NCI-H2107 treated with DMSO at 0.1 percent for 48 hours (cell line): ENCODE measurements around the gene NOL7.

Experiments used
- DNase-seq: peaks from one replicate; lab custom pipeline; 2025; ENCODE audit not compliant: unreplicated experiment; lab: John Stamatoyannopoulos, UW

The NOL7 gene

DNA sequence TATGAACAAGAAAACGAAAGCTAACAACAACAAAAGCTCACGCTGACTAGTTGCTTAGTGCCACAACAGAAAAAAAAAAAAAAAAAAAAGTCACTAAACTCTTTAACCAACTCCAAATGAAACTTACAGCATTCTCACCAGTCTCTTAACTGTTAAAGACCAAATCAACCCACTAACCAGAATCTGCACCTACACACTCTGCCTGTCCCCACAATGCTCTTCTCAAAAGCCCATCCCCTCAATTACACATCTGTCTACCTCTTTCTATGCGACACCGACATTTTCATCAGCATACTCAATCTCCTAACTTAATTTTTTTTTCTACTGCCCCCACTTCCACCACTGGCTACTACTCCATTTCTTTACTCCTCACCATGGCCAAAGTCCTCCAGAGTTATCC is 34.3 kb downstream of the NOL7 start:
- DNase-seq, result no peak

DNA sequence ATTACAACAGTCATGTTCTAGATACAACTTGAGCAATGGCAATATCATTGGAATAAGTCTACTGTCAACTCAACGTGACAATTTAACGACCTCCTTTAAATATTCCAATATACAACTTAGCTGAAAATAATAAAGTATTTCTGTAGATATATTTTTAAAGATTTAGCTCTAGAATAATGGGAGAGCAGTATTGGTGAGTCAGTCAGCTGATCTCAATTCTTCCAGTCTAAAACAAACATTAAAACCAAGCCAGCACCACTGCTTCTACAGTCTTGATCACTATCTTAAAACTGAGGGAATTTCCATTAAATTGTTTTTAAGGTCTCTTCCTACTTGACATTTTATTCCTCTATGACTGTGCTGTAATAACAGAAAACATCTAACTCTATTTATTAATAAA is 38.2 kb downstream of the NOL7 start:
- DNase-seq, result no peak

DNA sequence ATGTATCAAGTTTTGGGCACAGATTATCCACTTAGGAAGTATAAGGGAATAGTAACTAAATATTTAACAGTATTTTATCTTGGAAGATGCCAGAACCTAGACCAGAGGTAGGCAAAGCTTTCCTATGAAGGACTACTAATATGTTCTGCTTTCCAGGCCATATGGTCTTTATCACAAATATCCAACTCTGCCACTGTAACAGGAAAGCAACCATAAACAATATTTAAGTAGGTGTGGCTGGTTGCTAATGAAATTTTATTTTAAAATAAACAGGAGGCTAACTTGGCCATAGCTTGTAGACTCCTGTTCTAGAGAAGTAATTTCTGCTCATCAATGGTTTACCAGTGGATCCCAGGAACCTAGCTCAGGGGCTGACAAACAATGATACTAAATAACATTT is 39.4 kb downstream of the NOL7 start:
- DNase-seq, result no peak

DNA sequence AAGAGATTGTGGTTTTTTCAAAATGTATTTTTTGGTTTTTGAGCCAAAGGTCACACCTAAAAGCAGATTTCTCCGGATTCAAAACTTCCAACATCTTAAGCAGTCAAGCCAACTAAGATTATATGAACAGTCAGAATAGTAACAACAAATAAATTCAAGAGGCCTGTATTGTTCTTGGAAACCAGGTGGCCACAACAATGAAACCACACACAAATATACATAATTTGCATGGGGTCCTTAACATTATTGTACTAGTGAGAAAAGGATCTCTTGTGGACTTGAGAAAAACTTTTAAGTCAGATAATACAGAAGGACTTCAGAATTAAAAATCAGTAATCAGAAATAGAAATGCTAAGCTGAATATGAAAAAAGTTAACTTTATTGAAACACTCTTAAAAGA is 40.6 kb downstream of the NOL7 start:
- DNase-seq, result no peak

DNA sequence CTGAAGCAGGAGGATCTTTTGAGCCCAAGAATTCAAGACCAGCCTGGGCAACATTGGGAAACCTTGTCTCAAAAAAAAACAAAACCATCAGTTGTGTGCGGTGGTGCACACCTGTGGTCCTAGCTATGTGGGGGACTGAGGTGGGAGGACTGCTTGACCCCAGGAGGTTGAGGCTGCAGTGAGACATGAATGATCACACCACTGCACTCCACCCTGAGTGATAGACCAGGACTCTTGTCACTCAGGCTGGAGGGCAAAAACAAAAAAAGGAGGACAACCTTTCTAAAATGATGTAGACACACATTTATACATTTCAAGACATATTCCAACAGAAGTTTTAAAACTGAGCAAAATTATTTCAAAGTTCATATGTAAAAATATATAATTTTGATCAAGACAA is 45.1 kb downstream of the NOL7 start:
- no peak for DNase-seq

DNA sequence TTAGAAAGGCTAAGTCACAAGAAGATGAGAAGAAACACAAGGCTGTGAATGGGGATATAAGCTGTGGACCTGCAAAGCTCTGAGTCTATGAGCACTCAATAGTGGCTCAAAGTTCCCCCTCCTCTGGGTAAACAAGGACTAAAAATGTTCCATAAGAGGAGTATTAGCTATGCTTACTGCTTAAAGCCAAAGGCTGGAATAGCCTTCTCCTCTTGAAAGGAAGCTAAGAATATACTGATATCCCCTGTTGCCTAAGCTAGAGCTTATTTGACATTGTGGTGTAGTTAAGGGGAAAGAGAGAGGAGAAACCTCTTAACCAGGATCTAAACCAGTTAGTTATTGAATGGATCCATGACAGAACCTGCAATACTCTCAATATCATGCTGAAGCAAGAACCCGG is 45.8 kb downstream of the NOL7 start:
- no peak for DNase-seq

DNA sequence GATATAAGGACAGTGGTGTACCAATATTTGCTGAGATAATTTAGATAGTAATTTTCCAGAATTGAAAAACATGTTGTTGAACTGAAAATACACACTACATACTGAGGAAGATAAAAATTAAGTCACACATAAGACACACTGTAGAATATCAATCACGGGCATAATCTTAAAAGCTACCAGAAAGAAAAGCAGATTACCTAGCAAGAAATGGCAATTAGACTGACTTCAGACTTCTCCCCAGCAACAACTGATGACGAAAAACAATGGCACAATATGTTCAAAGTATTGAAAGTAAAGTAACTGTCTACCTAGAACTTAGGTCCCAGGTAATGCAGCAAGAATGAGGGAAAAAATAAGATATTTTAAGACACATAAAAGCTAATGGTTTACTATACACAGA is 46.5 kb downstream of the NOL7 start:
- DNase-seq, result no peak

DNA sequence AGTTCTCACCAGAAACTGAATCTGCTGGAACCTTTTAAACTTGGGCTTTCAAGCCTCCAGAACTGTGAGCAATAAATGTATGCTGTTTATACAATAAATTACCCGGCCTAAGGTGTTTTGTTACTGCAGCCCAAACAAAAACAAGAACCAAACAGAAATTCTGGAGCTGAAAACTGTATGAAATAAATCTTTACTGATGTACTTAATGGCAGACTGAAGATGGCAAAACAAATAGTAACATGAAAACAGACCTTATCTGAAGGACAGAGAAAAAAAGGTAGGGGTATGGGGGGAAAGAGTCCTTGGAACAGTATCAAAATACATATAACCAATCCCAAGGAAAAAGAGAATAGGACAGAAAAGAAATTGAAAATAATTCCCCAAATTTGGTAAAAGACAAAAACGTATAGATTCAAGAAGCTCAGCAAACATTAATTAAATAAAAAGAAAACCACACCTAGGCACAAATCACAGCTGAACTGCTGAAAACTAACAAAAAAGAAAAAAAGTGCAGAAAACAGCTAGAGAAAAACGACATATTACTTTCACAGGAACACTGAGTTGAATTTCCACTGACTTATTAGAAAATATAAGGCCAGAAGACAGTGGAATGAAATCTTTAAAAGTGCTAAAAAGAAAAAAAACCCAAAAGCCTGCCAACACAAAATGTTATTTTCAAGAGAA is 47.7 kb downstream of the NOL7 start:
- no peak for DNase-seq

DNA sequence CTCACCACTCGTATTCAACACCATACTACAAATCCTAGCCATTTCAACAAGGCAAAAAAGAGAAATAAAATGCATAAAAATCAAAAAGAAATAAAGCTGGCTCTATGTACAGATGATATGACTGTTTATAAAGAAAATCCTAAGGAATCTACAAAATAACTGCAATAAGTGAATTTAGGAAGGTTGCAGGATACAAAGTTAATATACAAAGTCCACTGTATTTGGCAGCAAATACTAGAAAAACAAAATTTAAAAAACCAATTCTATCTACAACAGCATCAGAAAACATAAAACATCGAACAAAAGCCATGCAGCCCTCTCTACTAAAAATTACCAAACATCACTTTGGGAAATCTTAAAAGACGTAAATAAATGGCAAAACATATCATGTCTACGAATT is 48.9 kb downstream of the NOL7 start:
- DNase-seq, result no peak

DNA sequence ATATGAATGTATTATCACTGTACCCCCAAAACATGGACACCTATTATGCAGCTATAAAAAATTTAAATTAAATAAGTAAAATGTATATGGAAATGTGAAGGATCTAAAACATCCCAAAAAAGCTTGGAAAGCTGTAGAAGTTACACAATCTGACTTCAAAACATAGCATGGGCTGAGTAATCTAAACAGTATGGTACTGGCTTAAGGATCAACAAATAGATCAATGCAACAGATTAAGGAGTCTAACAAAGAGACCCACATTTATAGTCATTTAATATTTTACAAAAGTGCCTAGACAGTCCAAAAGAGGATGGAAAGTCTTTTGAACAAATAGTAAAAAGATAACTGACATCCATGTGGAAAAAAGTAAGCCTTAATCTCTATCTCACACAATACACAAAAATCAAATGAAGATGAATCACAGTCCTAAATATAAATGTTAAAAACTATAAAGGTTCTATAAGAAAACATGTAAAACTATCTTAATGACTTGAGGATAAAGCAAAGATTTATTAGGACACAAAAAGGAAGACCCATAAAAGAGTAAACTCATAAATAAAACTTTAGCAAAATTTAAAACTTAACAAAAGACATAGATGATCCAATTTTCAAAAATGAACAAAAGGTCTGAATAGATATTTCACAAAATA is 49.7 kb downstream of the NOL7 start:
- DNase-seq, result no peak

DNA sequence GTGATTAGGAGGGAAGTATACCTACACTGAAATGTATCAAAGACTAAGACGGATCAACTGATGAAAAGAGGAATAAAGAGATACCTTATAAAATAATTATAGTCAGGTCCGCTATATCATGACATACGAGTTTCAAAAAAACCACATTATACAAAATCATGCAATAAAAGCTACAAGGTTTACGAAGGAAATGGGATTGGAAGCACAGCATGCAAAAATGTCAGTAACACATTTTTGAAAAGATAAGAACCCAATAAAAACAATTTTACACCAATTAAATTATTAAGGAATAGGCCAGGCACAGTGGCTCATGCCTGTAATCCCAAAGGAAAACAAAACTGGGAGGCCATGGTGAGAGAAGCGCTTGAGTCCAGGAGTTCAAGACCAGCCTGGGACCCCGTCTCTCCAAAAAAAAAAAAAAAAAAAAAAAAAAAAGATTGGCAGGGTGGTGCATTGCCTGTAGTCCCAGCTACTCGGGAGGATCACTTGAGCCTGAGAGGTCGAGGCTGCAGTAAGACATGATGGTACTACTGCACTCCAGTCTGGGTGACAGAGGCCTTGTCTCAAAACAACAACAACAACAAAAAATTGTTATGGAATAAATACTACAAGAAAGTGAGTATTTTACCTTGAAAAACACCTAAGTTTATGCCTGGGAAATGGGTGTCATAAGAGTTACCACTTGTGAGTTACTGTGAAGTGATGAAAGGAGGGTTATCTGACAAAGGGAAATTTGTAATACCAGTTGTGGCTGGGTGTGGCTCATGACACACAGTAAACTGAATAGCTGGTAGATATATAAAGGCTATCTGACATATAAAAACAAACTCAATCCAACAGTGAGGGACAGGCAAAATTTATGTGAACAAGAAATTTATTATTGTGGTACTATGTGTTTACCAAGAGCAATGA is 51.3 kb downstream of the NOL7 start:
- DNase-seq, result no peak

DNA sequence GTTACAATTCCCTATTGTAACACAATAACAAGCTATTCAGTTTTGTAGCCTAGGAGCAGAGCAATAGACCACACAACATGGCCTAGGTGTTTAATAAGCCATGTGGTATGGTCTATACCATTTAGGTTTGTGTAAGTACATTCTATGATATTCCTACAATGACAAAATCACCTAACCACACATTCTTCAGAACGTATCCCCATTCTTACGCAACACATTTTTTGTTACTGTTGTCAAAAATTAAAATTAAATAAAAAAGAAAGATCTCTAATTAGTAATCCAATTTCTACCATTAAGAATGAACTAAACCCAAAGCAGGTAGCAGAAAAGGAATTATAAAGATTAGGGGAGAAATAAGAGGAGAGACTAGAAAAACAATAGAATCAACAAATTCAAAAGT is 52.5 kb downstream of the NOL7 start:
- DNase-seq, result no peak

DNA sequence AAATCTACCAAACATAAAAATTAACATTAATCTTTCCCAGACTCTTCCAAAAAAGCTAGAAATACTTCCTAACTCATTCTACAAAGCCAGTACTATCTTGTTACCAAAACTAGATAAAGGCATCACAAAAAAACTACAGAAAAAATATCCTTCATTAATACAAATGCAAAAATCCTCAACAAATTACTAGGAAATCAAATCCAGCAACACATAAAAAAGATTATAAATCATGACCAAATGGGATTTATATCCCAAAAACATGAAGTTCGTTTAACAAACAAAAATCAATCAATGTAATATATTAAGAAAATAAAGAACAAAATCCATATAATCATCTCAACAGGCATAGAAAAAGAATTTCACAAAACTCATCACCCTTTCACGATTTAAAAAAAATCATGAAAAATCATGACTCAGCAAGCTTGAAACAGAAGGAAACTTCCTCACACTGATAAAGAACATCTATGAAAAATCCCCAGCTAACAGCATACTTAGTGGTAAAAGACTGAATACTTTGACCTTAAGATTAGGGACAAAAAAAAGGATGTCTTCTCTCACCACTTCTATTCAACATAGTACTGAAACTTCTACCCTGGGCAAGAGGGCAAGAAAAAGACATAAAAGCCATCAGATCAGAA is 53.3 kb downstream of the NOL7 start:
- no peak for DNase-seq

DNA sequence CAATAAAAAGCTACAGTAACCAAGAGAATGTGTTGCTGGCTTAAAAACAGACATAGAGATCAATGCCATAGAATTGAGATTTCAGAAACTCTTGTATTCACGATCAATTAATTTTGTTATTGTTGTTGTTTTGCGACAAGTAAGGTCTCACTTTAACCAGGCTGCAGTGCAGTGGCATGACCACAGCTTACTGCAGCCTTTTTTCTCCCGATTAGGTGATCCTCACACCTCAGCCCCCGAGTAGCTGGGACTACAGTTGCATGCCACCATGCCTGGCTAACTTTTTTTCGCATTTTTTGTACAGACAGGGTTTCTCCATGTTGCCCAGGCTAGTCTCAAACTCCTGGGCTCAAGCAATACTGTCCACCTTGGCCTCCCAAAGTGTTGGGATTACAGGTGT is 54.3 kb downstream of the NOL7 start:
- DNase-seq, result no peak
